NB4 (cell line): ENCODE results near the gene CYP19A1.

Experiments
- POLR2A ChIP-seq: IDR thresholded peaks from 2 replicates; pipeline ENCODE4 v1.6.1; 2011; ENCODE audit warnings: mild to moderate bottlenecking; ENCODE audit not compliant: insufficient read length; ENCODE audit errors: extremely low read depth
- TF ChIP-seq, protein P1 (sequence below): IDR thresholded peaks from one replicate; pipeline ENCODE4 v1.5.1; 2012; ENCODE audit warnings: low read depth, low read length
- TF ChIP-seq, protein P2 (sequence below): IDR thresholded peaks from 2 replicates; pipeline ENCODE4 v1.6.1; 2011; ENCODE audit warnings: low read depth, low read length

DNA sequence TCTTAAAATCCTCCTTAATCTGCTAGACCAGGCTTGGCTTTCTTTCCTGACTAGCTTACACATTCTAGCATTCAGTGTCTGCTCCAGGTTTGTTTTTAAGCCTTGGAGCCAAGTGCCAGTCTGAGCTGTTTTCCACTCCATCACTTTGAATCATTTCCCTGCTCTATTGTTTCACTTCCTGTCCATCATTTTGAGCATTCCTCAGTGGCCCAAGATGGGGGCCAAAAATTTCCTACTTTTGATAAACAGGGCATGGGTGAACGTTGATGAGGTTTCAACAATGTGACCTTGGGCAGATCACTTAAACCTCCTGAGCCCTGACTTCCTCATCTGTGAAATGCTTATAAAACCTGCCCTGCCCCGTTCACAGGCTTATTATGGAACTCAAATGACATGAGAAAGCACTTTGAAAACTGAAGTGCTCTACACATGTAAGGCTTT is 4.4 kb downstream of the CYP19A1 start:
- TF ChIP-seq, protein P1, sequence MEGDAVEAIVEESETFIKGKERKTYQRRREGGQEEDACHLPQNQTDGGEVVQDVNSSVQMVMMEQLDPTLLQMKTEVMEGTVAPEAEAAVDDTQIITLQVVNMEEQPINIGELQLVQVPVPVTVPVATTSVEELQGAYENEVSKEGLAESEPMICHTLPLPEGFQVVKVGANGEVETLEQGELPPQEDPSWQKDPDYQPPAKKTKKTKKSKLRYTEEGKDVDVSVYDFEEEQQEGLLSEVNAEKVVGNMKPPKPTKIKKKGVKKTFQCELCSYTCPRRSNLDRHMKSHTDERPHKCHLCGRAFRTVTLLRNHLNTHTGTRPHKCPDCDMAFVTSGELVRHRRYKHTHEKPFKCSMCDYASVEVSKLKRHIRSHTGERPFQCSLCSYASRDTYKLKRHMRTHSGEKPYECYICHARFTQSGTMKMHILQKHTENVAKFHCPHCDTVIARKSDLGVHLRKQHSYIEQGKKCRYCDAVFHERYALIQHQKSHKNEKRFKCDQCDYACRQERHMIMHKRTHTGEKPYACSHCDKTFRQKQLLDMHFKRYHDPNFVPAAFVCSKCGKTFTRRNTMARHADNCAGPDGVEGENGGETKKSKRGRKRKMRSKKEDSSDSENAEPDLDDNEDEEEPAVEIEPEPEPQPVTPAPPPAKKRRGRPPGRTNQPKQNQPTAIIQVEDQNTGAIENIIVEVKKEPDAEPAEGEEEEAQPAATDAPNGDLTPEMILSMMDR: no peak
- no peak for TF ChIP-seq POLR2A
- TF ChIP-seq, protein P2, sequence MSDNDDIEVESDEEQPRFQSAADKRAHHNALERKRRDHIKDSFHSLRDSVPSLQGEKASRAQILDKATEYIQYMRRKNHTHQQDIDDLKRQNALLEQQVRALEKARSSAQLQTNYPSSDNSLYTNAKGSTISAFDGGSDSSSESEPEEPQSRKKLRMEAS: peak; percentile 19; the same call in 1 of the 2 replicates
